Activated CD4-positive, alpha-beta T cell treated with anti-CD3 and anti-CD28 coated beads, Interleukin-2, amount 50 U/mL, for 4 hours (primary cell): ENCODE measurements around the gene NARF.
"Not testable (repeated sequence)": the region's sequence is repeated elsewhere in the genome, so short reads cannot be mapped to it uniquely, and the experiment has no call there.

ENCODE experiments used
- DNase-seq, 2 experiments: peaks; one replicate each; pipeline ENCODE4 v3.0.0-alpha.2; 2020

Gene NARF

DNA sequence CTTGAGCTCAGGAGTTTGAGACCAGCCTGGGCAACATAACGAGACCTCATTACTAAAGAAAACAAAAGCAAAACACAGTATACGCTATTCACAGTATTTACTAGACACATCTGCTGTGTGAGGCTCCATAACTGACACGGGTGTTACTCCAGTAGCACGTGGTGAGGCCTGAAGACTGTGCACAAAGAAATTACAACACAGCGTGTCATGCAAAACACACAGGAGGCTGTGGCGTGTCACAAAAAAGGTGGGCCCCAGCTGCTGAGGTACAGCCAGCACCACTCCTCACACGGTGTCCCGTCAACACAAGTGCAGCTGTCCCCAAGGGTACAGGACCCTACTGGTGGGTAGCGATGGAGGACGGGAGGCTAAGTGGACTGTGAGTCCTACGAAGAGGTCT, 10.7 kb upstream of the NARF start:
- DNase-seq: no peak

DNA sequence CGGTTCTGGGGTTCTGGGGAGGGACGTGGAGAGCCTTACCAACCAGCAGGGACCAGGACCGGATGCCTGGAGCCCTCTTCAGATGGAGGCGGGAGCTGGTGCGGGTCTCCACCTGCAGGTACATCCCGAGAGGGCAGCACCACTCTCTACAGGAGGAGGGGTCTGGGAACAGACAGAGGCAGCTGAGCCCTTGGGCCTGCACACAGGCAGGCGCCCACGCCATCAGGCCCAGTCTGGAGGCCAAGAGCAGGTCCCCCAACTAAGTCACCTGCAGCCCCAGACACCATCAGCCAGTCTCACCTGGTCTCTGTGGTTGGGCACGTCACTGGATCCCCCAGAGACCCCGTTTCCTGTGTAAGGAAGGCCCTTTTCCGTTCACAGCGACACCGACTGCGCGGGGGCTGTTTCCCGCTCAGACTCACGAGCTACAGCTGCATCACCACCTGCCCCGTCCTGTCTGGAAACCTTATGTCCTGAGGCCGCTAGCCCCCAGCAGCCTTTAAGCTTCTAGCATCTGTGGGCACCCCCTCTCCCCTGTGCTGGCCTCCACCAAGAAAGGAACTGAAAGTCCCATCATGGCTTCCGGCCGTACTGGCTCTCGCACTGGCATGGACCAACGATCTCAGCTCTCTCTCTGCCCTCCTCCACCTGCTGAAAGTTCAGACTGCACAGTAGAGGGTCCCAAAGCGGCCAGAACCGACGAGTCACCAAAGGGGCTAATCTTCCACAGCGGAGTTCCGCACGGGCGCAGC, 9.2 kb upstream of the NARF start:
- peak; percentile 63 to 65 for DNase-seq

DNA sequence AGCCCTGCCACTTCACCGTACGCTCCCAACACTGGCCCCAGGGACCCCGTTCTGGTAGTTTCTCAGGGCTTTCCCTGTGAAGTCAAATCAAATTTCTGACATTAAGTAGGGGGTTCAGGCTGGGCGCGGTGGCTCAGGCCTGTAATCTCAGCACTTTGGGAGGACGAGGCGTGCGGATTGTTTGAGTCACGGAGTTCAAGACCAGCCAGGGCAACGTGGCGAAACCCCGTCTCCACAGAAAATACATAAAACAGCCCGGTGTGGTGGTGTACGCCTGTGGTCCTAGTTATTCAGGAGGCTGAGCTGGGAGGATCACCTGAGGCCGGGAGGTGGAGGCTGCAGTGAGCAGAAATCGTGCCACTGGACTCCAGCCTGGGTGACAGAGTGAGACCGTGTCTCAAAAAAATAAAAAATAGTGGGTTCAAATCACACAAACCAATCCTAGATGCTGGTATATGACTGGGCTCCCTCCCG, 8.6 kb upstream of the NARF start:
- peak; percentile 39 to 47 for DNase-seq

DNA sequence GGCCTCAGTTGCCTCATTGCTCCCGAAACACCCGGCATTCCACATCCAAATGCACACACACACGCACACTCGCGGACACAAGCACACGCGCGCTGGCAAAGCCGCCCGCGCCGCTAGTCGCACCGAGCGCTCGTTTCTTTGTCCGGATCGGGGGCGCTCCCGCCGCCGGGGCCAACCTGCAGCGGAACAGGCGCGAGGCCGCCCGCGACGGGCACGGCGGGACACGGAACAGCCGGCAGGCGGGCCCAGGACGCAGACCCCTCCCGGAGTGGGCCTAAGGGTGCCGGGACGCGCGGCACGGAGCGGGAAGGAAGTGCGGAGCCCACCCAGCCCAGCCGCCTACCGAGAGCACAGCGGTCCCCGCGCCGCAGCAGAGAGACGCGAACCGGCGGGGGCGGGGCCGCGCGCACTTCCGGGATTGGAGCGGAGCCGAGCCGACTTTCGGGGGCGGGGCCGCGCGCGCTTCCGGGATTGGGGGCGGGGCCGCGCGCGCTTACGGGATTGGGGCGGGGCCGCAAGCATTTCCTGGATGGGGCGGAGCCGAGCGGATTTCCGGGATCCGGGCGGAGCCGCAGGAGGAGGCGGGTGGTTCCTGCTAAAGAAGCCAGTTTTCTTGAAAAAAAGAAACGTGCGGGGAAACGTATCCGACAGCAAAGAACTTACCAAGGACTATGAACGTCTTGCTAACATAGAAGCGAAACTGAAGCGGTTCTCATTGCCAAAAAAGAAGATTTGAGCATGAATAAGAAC, 8.0 kb upstream of the NARF start, which contains the start of gene CYBC1:
CYBC1 (minus strand) TSS at position 396 of the 750 bp plus-strand sequence. CDS start 1,498 bp downstream, outside the sequence.
- peak; percentile 93 for DNase-seq

DNA sequence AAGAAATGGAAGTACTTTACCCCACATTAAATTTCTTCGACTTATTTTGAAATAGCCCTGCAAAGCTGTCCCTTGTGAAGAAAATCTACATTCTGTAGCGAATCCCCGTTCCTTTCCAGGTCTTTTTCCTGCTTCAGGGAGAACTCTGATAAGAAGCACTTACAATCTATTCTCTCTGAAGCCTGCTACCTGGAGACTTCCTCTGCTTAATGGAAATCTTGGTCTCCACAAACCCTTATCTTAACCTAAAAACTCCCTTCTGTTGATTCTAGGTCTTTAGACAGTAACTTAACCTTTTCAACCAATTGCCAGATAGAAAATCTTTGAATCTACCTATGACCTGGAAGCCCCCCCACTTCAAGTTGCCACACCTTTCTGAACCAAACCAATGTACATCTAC, 6.4 kb upstream of the NARF start:
- DNase-seq: no peak

DNA sequence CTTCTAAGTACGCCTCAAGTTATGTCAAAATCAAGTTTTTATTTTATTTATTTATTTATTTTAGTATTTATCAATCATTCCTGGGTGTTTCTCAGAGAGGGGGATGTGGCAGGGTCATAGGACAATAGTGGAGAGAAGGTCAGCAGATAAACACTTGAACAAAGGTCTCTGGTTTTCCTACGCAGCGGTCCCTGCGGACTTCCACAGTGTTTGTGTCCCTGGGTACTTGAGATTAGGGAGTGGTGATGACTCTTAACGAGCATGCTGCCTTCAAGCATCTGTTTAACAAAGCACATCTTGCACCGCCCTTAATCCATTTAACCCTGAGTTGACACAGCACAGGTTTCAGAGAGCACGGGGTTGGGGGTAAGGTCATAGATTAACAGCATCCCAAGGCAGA, 5.4 kb upstream of the NARF start:
- DNase-seq: not testable (repeated sequence)

DNA sequence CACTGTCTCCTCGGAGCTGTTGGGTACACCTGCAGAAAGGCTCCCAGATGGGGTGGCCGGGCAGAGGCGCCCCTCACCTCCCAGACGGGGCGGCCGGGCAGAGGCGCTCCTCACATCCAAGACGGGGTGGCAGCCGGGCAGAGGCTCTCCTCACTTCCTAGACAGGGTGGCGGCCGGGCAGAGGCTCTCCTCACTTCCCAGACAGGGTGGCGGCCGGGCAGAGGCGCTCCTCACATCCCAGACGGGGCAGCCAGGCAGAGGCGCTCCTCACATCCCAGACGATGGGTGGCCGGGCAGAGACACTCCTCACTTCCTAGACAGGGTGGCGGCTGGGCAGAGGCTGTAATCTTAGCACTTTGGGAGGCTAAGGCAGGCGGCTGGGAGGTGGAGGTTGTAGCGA, 4.8 kb upstream of the NARF start:
- not testable (repeated sequence) for DNase-seq

DNA sequence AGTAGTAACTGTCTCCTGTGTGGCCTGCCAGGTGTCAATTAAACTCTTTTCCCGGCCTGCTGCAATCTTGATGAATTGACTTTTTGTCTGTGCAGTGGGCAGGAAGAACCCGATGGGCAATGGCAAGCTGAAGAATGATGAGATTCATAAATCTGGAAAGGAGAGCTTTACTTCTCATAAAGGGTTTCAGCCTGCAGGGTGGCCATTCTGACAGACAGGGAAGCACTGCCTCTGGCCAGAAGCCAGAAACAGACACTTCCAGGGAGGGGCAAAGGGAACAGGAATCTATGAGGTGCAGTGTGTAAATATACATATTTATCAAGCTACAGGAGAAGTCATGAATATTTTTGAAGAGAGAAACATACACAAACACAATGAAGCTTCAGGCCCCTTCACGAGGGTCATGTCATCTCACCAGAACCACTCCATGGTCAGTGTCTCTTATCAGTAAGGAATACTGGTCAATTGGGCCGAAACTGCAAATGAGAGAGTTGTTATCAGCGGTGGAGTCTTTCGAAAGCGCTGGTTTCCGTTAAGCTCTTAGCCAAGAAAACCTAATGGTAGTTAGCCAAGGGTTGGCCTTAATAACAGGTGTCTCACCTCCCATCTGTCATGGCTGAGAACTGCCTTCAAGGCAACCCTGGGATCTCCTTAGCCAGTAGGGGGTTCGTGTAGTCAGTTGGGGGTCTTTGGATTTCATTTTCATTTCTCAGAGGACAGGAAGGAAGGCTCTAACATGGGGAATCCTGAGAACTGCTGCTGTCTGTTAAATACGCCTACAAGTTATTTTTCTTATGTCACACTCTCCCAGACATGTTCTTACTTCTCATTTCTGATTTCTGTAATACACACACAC, 1.2 kb upstream of the NARF start:
- no peak for DNase-seq

DNA sequence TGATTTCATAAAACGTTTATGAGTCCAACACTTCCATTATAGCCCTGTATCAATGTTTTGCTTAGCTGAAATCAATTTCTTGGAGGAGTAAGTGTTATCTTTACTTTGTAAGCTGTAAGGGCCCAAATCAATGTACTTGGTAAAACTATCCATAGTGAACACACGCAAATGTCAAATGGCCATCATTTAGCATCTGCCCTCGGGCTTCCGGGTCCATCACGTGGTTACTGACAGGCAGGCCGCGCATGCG, 687 bp upstream of the NARF start:
- DNase-seq: no peak

DNA sequence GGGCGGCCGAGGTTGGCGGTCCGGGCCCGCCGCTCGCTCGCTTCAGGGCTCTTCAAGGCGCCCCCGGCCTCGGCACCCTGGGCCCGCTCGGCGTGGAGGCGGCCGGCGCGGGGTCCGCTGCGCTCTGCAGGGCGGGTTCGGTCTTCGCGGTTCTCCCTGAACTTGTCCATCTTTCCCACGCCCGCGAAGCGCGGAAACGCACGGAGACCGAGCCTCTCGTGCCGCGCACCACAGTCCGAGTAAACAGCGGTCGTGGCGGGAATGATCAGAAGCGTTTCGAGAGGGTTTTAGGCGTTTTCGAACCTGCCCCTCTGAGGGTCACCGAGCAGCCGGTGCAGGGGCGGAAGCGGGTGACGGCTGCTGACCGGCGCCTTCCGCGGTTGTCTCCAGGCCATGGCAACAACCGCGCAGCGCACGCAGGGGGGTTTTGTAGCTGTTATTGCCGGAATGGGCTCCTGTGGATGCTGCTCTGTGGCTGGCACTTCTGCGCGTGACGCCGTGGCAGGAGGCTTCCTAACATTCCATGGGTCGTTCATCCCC, 414 bp downstream of the NARF start:
- no peak for DNase-seq

DNA sequence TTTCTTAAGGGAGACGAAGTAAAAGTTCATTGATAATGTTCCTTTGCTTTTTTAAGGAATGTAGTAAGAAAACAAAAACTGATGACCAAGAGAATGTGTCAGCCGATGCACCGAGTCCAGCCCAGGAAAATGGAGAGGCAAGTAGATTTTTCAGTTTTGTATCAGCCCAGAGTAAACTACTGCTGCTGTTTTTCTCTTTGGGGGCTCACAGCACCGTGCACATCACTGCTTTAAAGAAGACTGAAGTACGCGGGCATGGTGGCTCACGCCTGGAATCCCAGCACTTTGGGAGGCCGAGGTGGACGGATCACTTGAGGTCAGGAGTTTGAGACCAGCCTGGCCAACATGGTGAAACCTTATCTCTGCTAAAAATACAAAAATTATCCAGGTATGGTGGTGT, 1.4 kb downstream of the NARF start:
- DNase-seq: not testable (repeated sequence)

DNA sequence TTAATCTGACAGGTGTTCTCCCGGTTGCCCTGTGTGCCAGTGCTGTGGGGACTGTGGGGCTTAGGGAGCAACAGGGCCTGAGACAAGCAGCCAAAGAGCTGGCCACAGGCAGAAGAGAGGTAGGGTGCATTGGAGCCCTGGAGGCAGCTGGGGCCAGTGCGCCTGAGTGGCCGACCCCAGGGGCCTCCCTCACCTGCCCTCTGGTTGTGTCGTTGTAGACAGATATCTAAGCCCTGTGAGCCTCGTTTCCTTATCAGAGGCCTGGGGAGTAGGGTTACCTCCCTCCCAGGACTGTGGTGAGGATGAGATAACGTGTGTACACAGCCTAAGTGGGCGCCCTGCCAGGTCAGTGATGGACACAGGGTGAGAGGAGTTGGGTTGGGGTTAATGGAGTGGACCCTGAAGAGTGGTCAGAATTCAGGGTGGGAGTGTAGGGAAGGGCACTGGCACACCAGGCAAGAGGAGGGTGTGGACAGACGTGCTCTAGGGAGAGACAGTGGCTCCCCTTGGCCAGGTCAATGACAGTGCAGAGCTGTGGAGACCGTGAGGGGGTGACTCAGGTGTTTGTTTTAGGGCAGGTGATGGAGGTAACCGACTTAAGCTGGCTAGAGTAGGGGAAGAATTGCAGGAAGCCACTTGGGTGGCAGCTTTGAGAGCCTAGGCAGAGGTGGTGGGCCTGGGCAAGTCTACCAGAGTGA, 3.4 kb downstream of the NARF start:
- DNase-seq: no peak

DNA sequence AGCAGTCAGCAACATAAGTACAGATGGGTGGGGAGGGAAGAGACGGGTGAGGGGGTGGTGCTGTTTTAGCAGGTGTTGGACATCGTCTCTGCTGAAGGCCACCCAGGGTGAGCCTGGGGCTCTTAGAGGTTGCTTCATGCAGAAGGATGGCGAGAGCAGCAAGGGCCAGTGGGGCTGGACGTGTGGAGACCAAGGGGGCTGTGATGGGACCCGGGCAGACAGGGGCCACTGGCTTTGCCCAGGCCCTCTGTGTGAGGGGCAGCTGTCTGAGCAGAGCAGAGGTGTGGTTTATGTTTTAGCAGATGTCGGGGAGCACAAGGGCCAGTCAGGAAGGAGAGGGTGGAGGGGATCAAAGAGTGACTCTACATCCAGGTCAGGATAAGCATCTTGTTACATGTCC, 4.8 kb downstream of the NARF start:
- DNase-seq: no peak

DNA sequence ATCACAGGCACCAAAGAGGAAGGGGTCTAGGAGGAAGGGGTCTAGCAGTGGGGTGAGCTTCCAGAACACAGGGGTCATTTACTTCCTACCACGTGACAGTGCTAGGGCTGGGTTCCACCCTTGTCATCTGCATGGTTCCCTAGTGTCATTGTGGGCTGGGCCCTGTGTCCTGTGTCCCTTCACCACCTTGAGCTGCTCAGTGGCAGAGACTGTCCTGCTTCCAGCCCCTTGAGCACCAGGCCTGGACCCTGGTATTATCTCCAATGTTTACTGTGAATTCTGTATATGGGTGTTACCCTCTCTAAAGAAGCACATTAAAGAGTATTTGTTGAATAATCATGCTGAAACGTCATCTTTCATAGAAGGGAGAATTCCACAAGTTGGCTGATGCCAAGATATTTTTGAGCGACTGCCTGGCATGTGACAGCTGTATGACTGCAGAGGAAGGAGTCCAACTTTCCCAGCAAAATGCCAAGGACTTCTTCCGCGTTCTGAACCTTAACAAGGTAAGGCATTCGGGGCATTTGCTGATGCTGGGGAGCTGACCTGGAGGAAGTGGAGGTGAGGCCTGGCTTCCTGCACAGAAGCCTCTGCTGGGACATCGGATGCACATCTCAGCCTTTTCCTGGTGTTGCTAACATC, 5.5 kb downstream of the NARF start:
- DNase-seq: no peak

DNA sequence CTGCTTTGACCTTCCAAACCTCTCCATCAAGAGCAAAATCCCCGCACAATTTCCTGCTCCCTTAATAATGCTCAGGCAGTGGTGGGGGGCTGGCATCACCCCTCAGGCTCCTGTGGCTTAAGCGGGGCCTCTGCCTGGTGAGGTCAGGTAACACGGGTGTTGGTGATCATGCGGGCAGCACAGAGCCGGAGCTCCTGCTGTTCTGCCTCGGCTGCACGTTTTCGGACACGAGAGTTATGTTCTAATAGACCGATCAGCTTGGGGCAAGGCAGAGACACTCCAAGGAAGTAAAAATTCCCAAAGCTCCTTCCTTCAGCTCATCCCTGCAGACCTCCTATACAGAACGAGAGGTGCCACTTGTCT, 6.0 kb downstream of the NARF start:
- DNase-seq: no peak

DNA sequence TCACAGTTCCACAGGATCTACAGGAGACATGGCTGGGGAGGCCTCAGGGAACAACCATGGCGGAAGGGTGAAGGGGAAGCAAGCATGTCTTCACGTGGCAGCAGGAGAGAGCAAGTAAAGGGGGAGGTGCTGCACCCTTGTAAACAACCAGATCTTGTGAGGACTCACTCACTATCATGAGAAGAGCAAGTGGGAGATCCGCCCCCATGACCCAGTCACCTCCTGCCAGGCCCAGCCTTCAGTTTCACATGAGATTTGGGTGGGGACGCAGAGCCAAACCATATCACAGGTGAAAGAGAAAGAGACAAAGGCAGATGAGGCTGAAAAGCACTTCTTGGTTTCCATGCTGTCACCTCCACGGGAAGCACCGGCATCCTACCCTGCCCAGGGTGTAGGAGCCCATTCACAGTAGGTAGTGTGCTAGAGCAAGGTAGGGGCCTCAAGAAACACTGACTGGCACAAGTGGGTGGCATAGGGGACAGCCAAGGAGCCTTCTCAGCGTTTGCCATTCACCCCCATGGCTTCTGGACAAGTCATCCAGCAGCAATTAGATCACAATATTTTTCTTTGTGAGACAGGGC, 6.6 kb downstream of the NARF start:
- DNase-seq: no peak

DNA sequence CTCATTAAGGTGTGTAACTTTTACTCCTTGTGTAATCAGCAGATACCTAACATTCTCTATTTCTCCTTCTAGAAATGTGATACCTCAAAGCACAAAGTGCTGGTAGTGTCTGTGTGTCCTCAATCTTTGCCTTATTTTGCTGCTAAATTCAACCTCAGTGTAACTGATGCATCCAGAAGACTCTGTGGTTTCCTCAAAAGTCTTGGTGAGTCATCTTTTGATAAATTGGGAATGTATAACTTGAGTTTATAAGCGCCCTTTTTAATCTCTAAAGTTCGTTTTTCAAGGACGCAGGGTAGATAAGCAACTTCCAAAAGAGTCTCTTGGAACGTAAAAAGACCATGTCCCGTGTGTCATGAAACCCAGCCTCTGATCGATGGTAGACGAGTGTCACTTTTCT, 10.2 kb downstream of the NARF start:
- no peak for DNase-seq

DNA sequence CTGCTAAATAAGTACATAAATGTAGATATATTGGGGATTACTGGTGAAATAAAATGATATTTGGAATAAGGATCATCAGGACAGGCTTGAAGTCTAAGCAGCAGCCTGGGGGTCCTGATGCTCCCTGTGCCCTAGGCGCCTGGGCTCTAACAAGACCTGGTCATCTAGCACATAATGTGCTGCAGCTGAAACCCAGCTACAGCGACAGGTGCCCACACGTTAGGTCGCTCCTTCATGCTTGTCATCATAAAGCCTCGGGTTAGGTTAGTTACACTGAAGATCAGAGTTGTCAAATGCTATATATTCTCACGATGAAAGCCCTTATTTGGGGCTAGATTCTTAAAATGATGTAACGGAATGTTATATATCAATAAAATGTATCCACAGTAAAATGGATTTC, 11.5 kb downstream of the NARF start:
- DNase-seq: no peak

DNA sequence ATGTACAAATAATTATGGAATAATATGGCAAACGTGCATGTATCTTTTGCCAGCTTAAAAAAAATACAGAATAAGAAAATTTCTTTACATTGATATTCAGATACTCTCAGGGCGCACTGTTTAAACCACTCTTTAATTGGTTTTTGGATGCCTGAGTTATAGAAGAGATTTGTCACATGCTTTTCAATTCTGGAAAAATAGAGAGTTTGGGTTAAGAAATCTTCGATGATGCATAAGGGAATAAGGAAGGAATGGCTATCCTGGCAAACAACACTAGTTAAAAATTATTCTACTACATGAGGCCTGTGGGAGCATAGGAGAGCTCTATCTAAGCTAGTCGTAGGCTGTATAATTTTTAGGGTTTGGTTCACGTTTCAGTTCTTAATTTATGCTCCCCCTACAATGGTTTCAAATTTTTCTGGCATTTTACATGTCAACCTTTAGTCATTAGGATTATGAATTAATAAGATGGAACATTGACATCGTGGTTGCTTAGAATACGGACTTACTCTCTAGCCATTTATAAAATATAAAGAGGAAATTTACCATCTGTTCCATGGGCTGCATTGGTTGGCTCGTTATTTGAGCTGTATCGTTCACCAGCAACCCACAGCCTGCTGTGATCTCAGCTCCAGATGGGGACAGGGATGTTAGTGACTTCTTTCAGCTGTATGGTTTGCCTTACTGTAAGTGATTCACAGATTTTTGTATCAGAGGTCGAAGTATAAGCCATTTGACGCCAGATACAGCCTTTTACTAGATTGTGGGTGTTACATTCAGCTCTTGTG, 15.9 kb downstream of the NARF start:
- no peak for DNase-seq

DNA sequence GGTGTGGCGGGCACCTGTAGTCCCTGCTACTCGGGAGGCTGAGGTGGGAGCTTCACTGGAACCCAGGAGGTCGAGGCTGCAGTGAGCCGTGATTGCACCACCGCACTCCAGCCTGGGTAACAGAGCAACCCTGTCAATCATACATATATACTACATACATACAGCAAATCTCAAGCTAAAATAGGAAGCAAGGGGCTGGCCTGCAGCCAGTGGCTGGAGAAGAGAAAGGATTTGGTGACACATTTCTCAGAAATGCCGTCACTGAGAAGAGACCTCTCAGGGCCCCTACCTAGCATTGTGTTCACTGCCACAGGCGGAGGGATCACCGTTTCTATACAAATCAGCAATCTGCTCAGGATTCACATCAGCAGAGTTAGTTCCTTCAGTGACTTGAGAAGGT, 16.9 kb downstream of the NARF start:
- no peak for DNase-seq

DNA sequence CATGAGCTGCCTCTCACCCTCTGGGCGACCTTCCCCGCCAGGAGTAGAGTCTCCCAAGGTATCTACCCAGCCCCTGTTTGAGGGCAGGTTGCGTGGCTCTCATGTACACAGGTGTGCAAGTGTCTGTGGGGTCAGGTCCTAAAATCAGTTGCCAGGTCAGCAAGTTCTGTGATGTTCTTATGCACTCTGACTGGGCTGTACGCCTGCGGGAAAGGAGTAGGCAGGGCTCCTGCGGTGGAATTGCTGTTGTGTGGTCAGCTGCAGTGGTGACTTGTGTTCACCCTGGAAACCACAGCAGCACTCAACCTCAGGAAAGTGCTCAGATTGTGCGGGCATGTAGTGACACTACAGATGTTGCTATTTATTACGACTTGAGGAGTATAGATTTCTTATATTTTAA, 19.4 kb downstream of the NARF start:
- DNase-seq: no peak
